ENCODE measurements around the gene HOXB3.

DNA sequence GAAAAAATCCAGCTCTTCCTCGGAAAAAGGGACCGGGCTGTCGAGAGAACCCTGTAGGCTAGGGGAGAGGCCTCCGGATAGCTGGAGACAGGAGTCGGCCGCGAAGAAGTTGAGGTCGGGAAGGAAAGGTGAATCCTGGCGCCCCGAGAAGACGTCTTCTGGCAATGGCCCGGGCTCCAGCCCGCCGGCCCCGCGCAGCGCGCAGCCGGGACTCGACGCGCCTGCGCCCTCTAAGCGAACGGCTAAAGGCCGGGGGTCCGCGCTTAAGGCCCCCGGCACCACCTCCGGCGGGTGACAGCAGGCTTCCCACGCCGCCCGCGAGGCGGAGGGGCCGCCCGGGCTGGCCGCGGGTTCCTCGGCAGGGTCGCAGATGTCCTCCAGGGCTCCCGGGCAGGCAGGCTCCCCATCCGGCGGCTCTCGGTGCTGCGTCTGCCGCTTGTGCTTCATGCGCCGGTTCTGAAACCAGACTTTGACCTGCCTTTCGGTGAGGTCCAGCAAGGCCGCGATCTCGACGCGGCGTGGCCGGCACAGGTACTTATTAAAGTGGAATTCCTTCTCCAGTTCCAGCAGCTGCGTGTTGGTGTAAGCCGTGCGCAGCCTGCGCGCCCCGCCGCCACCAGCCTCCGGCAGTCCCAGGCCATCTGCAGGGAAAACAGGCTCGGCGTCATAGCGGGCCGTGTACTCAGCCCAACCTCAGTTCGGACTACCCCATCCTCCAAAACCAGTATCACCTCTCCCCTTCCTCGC lies 46.8 kb downstream of the HOXB3 start:
- TF ChIP-seq, protein P1, sequence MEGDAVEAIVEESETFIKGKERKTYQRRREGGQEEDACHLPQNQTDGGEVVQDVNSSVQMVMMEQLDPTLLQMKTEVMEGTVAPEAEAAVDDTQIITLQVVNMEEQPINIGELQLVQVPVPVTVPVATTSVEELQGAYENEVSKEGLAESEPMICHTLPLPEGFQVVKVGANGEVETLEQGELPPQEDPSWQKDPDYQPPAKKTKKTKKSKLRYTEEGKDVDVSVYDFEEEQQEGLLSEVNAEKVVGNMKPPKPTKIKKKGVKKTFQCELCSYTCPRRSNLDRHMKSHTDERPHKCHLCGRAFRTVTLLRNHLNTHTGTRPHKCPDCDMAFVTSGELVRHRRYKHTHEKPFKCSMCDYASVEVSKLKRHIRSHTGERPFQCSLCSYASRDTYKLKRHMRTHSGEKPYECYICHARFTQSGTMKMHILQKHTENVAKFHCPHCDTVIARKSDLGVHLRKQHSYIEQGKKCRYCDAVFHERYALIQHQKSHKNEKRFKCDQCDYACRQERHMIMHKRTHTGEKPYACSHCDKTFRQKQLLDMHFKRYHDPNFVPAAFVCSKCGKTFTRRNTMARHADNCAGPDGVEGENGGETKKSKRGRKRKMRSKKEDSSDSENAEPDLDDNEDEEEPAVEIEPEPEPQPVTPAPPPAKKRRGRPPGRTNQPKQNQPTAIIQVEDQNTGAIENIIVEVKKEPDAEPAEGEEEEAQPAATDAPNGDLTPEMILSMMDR (conservative IDR thresholded peaks at IDR 0.05) = no peak
- no peak for TF ChIP-seq ZFX (IDR thresholded peaks at IDR 0.05)
